Measurements from ENCODE around the gene MGLL.

GRCh38 chr3:127665586-127665985 is 156.7 kb downstream of the MGLL start:
- TF ChIP-seq CTCF (IDR thresholded peaks at IDR 0.05) (no peak), POLR2A (IDR thresholded peaks at IDR 0.05) (no peak)

Data from right lobe of liver (tissue), 4 donors.